Measurements from ENCODE around the gene PABPC1L2A. TPM values are rescaled to one million over a fixed set of nuclear protein-coding genes. Genes with fewer than 3 reads are reported as not detected.
"Not testable (repeated sequence)": the region's sequence is repeated elsewhere in the genome, so short reads cannot be mapped to it uniquely, and the experiment has no call there.

Gene PABPC1L2A
- total RNA-seq = not detected
- long read RNA-seq = 0 reads

GRCh38 chrX:73079024-73079562 is at the start of gene PABPC1L2A:
TSS of gene PABPC1L2A (minus strand) at chrX:73079512. CDS start at chrX:73079386, 126 bp downstream.
- DNase-seq (ENCODE audit: low spot score) = not testable (repeated sequence)

- DNase-seq (ENCODE audit: low spot score) = no peak
These were observed 48.5 kb upstream of the PABPC1L2A start for GRCh38 chrX:73127700-73128241.

GRCh38 chrX:73126240-73126639 is 46.9 kb upstream of the PABPC1L2A start:
- no peak for DNase-seq (ENCODE audit: low spot score)

- not testable (repeated sequence) for DNase-seq (ENCODE audit: low spot score)
These were observed 20.2 kb upstream of the PABPC1L2A start for GRCh38 chrX:73099505-73099904.

GRCh38 chrX:73086766-73087165 is 7.5 kb upstream of the PABPC1L2A start:
- not testable (repeated sequence) for DNase-seq (ENCODE audit: low spot score)

- DNase-seq (ENCODE audit: low spot score) = not testable (repeated sequence)
These were observed 572 bp upstream of the PABPC1L2A start for GRCh38 chrX:73079884-73080283.

GRCh38 chrX:73078597-73078996 is 715 bp downstream of the PABPC1L2A start:
- DNase-seq (ENCODE audit: low spot score) = not testable (repeated sequence)

GRCh38 chrX:73076838-73077237 is 2.5 kb downstream of the PABPC1L2A start:
- DNase-seq (ENCODE audit: low spot score) = no peak

- peak; percentile 67 for DNase-seq (ENCODE audit: low spot score)
These were observed 9.8 kb downstream of the PABPC1L2A start for GRCh38 chrX:73069365-73070035.

- DNase-seq (ENCODE audit: low spot score) = peak; percentile 76
These were observed 10.6 kb downstream of the PABPC1L2A start for GRCh38 chrX:73068467-73069364.

- not testable (repeated sequence) for DNase-seq (ENCODE audit: low spot score)
These were observed 11.4 kb downstream of the PABPC1L2A start for GRCh38 chrX:73067761-73068466.

GRCh38 chrX:73028876-73029275 is 50.4 kb downstream of the PABPC1L2A start:
- no peak for DNase-seq (ENCODE audit: low spot score)

Other genes with a start within 250 kb of the PABPC1L2A start
- gene FAM236C, start 166.9 kb downstream of the PABPC1L2A start, total RNA-seq = not detected
- not detected for gene FAM236A, start 141.3 kb downstream of the PABPC1L2A start, total RNA-seq
- not detected for gene DMRTC1, start 135.7 kb downstream of the PABPC1L2A start, total RNA-seq
- not detected for gene PABPC1L2B, start 76.6 kb downstream of the PABPC1L2A start, total RNA-seq
- gene NAP1L2, start 135.3 kb upstream of the PABPC1L2A start, total RNA-seq = 0.55 TPM

Measured in mesenteric fat pad (tissue), 1 donor.